Occipital lobe (tissue), 2 donors: ENCODE measurements around the gene SETD3. TPM values are rescaled to one million over a fixed set of nuclear protein-coding genes. Genes with fewer than 3 reads are reported as not detected.
A peak's percentile ranks its signal among the peaks of the same experiment; 100 is the strongest.

Experiments used
- DNase-seq: peaks from one replicate; lab custom pipeline; 2025; lab: John Stamatoyannopoulos, UW
- total RNA-seq: library from RNA; depleted of rRNA; stranded (reverse); fragments of >200 nt; gene quantifications from one replicate; pipeline ENCODE4 v1.2.3, GENCODE V29; 2014

SETD3 gene
- total RNA-seq, 1 donor from 2014 or later: 78.8 TPM

DNA sequence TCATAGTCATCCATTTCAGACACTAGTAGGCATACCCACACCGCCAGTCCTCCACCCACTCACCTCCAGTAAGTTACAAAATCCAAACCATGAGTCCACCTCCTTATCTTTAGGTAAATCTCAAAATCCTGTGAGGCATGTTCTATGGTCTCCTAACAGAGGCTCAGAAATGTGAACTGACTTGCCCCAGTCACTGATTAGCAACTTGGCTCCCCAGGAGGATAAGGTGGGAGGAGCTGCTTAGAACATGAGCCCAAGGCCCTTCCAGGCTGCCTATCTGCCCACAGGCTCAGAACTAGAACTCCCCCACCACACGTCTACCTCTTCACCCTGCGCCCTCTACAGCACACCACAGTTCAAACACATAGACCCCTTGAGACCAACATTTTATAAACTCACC, 19.9 kb downstream of the SETD3 start:
- DNase-seq: no peak

DNA sequence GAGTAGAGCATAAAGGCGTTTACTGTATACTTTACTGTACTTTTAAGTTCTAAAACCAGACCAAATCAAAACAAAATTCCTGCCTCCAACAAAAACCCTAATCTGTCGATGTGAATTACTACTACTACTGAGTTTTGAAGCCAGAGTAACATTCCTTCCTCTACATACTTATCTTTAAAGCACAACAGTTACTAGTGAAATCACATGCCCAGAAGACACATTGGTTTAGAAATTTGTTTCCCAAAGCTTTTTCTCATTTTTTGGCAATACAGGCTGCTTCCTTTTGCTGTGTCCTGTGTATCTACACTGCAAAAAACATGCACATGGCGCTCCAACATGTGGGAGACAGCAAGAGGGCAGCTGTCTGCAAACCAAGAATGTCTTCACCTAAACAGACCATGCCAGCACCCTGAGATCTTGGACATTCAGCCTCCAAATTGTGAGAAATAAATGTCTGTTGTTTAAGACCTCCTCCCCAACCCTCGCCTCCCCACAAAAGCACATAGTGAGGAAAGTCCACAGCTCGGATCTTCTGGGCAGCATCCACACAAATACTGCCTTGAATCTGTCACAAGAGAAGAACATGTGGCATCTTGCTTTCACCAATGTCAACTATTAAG, 21.1 kb downstream of the SETD3 start:
- DNase-seq: no peak

DNA sequence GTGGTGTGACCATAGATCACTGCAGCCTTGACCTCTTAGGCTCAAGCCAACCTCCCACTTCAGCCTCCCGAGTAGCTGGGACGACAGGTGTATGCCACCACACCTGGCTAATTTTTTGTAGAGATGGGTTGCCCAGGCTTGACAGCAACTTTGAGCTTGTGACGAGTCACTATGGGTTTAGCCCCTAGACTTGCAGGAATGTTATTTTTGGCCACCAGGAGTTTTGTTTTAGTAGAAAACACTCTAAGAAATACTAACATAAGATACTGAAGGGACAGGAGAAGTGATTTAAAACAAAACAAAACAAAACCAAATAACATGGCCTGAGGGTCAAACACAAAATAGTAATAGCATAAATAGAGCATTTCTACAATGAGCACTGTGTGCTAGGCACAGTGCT, 26.4 kb downstream of the SETD3 start:
- no peak for DNase-seq

DNA sequence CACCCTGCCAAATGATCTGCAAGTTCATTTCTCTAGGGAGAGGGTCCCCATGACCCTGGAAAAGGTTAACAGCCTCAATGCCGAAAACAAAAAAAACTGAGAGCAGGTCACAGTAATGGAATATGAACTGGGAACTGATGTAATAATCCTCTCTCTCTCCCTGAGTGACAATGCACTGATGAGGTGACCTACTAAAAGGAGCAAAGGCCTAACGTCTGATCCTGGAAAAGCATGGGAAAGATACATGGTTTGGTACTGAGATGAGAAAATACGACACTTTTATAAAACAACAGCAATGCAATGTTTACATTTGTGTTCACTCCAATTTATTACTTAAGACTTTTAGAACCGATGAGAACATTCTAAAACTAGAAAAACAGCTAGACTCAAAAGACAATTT, 27.7 kb downstream of the SETD3 start:
- DNase-seq: no peak

DNA sequence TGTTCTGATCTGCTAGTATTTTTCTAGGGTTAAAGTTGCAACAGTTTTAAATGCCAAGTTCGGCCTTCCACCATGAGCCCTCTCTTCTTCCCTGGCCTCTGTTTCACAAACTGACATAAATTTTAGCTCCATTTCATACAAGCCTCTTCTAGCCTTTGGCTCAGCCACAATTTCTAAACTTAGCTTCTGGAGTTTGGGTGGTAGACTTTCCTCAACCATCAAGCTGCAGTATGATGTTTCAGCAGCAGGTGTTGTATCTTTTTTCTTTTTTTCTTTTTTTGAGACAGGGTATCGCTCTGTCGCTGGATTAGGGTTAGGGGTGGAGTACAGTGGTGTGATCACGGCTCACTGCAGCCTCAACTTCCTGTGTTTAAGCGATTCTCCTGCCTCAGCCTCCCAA, 29.4 kb downstream of the SETD3 start:
- DNase-seq: no peak

DNA sequence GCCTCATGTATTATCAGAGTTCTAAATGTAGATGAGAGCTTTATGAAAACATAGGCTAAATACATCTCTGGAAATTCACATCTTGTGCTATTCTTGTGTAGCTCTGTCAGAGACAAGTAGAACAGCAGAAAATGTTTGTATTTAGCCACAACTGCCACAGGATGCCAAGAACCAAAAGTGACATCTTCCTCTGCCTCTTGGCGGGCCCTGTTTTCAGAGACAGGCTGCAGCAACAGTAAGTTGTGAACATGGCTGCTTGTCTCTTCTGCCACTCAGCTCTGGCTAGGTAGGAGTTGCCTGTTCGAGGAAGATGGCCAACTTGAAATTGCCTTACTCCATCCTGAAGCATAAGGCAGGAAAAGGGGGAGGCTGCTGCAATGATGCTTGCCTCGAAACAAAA, 30.4 kb downstream of the SETD3 start:
- DNase-seq: peak; percentile 51

DNA sequence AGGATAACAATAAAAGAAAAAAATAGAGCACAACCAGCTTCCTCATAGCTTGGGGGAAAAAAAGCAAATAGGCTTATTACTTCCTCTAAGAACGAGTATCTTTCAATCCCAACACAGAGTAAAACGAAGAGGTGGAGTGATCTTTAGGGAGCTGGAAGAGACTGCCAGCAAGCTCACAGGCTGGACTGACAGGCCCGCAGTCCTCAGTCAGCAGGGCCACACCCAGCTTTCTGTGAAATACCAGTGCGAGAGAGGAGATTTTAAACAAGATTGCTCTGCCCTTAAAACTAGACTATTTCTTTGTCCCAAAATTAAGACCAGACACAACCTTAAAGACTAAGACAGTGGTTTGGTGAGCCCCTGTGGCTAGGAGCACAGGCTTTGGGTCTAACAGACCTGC, 32.9 kb downstream of the SETD3 start:
- no peak for DNase-seq

DNA sequence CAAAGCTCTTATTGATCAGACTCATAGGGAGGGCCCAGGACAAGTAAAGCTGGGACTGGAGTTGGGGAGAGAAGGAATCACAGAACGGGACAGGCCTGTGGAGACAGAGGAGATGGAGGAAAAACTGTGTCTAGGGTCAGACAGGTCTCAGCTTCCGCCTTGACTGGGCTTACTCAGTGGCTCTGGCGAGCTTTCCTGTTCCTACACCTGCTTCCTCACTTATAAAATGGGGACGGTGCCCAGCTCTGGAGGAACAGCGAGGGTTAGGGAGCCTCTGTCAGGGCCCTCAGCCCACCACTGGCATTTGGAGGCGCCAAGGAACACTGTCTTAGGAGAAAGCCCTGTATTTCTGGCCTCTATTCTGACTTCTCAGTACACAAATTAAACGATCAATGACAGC, 34.7 kb downstream of the SETD3 start:
- DNase-seq: no peak

DNA sequence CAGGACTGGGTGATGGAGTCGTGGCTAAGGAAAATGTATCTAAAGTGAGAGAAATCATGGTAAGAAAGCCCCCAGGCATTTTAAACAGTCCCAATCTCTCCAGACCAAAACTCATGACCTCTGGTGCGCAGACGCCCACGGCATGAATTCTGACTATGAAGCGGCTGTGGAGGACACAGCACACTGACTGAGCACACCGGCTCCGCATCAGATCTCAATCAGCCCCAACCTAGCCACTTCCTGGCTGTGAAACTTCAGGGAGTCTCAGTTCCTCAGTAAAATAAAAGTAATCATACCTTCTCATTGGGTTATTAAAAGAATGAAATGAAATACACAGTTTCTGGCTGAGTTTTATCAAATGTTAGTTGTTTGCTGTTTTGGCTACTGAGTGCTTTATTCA, 38.7 kb downstream of the SETD3 start:
- DNase-seq: no peak

DNA sequence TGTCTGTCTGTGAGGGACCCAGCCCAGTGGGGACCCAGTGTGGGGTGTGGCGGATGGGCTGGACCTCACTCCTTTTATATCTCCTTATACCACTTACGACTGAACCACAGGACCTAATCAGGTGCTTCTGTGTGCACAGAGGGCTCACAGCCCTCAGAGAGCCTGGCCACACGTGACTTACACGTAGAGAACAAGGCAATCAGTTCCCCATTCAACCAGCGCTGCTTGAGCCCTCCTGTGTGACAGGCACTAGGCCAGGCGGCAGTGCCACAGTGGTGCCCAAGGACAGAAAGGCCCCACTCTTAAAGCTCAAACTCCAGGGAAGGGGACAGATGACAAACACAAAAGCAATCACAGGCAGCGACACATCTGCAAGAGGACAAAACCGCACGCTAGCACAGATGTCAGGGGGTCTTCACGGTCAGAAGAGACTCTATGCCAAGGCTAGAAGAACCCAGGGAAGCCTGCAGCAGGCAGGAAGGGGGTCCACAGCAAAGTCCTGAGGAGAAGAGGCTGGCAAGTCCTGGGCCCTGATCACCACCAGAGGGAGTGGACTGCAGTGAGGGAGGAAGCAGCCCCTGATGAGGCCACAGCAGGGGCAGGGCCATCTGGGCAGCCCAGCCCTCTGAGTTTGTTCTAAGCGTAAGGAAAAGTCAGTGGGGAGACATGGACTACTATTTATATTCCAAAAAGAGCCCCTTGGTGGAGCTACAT, 39.3 kb downstream of the SETD3 start:
- no peak for DNase-seq

DNA sequence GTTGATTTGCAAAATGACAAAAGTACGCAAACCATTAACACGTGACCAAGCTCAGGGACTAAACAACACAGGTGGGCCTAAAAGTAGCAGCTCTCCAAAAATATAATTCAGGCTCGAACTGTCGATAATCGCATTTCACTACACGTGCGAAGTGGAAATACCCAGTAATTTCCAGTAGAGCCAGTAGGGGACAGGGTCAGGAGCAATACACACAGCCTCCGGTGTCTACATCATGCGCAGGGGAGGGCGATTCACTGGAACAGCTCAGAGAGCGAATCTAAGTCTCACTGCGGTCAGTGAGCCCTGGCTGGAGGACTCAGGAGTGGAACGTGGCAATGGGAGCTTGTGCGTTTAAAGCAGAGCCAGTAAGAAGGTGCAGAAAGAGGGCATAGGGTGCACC, 40.4 kb downstream of the SETD3 start:
- DNase-seq: no peak

DNA sequence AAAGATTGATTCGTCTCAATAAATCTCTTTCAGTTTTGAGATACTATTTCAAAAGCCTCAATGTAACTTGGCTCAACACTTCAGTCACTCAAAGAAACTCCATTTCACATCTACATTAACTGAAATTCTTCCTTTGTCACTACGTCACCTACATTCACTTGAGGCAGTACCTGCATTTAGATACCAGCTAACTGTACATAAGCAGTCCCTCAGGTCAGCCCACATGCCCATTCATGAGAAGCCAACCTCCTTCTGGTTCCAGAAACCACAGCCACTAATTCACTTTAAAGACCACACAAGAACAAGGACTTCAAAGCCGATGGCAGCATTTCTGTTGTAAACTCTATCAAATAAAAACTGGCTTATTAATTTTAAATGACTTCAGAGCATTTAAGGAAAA, 43.0 kb downstream of the SETD3 start:
- no peak for DNase-seq

DNA sequence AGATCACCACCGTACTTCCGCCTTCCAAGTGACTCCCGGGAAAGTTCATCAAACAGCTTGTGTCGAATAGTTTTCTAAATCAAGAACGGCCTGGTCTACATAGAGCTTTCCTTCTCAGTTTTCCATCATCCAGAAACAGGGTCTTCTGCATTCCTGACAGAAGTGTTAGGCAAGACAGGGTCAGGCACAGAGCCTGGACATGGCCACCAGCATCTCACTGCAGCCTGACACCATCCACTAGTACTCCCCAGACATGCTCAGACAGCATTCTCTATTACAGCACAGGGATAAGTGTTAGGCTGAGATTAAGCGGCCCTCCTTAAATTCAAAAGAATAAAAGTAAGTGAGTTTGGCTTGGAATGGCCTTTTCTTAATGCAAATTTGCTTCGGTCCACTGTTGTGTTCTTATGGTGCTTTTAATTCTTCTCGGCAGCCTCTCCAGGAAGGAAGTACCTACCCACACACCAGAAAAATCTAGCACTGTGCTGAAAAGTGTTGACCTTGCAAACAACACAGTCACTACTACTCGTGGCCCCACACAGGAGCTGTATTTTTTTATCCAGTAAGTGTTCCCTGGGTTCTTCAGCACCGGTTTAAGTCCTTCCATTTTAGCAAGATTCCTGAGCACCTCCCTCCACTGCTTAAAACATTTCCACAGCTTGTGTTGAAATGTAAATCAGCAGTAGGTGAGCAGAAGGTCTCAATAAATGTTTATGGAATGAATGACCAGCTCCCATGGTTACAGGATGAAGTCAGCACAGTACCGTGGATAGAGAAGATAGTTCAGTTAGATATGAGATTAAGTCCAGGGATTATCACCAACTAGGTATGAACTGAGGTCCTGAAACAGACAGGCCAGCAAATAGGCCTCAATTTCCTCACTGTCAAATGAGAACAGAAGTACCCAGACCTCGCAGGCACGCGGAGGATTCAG, 44.1 kb downstream of the SETD3 start:
- no peak for DNase-seq

DNA sequence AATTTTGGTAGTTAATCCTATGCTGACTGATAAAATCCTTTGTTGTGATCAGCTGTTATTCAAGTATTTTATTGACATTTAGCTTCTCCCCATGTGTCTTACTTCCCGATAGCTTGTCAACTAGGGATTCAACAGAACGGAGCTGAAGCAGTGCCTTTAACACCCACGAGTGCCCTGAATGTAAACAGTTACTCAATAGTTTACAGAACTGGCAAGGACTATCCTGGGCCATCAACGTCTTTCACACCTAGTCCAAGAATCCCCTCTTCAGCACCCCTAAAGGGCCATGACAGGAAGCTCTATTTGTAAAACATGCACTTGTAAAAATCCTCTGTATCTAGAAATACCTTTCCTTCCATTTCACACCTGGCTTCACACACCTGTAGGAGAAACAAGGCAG, 45.3 kb downstream of the SETD3 start:
- no peak for DNase-seq

DNA sequence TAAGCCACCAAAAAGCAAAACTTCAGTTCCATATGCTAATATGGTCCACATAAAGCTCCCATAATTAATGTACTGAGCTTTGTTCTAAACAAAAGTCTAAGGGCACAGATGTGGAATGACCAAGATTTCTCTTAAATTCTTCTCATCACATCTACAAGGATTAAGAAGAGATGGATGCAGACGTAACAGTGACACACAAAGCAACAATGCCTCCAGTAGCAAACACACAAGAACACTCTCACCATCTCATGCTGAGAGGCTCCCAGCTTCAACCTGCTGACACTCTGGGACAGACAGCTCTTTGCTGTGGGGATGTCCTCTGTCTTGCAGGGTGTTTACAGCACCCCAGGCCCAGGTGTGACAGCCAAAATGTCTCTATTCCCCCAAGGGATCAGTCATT, 48.2 kb downstream of the SETD3 start:
- no peak for DNase-seq

DNA sequence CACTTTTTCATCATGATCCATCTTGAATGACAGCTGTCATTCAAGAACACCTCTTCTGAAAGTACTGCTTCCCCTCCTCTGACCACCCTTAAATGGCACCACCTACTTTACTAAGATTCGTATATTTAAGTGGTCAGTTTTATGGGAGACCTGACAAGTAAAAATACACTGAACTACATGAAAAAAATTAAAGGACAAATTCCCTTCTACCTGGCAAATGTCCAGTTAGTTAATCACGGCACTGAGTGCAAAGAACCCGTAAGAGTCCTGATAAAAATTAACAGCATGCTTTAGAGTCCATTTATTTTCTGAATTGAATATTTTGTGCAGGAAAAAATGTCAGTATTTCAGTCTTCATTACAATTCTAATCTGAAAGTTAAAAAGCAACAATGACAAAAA, 48.7 kb downstream of the SETD3 start:
- DNase-seq: no peak

DNA sequence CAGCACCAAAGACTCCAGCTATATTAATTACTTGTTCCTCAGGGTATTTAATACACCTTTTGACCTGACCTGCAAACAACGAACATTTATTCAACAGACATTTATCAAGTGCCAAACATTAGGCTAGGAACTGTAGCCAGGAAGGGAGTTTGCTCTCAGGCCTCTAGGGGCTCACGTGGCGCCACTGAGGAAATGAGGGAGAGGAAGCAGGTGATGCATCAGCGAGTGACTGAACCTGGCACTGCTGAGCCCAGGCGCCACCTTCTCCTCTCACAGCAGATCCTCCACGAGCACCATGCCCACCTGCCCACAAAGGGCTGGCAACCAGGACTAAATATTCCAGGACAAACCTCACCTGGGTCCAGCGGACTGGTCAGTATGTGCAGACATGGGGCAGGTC, 50.2 kb downstream of the SETD3 start:
- DNase-seq: no peak

DNA sequence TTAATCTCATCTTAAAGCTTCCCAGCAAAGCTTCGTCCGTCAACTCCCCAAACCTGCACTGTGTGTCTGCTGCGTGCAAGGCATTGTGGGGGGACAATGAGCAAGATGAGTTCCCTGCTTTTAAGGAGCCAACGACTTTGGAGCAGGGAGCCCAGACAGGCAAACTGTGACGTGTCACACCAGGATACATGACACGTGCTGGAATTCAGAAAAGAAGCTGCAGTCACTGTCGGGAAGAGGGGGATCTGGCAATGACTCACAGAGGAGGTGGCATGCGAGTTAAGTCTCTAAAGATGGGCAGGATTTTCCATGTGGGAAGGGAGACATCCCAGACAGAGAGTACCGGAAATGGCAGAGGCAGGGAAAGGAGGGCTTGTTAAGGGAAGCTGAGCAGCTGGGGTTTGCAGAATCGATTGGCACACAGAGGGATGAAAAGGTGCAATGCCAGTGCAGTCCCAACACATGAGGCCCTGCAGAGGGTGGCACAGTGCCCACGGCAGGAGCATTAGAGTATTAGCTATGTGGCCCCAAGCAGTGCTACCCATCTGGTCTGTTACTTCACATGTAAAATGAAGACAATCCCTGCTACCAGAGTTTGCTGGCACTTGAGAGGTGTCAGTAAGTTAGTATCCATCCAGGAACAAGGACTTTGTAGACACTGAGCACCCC, 52.9 kb downstream of the SETD3 start:
- DNase-seq: peak; percentile 33

DNA sequence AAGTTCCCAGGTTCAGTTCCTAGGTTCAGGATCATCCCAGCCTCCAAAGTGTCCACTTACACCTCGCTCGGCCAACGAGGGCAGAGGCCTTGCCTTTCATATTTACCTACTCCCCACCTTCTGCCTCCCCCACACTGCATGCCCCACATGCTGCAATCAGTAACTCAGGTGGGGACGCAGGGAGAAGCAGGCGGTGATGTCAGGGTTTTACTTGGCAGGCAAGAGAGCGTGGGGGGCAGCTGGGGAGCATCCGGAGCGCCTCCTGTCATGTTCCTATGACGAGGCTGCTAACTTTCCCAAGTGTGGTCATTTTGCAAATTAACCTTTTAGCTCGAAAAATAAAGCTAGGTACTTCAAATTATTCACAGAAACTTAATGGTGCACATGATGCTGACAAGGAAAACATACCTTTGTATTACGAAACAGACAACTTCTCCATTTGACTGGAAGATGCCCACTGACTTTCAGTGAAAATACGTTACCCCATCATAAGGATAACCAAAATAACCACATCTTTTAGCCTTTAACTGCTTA, 53.8 kb downstream of the SETD3 start:
- no peak for DNase-seq

DNA sequence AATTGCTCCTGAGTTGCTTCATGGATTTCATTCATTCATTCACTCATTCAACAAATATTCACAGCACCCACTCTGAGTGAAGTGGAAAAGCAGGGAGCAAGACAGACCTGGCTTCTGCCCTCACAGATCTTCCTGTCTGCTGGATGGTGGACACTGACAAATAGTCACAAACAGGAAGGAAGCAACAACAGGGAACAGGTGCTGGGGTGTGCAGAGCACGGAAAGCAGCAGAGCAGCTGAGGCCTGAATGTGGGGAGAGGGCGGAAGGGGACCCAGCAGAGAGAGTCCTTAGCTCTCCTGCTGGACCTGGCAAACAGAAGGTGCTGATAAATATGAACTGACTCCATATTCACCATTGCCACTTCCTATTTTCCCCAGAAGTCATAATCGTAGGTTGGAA, 54.4 kb downstream of the SETD3 start:
- no peak for DNase-seq

DNA sequence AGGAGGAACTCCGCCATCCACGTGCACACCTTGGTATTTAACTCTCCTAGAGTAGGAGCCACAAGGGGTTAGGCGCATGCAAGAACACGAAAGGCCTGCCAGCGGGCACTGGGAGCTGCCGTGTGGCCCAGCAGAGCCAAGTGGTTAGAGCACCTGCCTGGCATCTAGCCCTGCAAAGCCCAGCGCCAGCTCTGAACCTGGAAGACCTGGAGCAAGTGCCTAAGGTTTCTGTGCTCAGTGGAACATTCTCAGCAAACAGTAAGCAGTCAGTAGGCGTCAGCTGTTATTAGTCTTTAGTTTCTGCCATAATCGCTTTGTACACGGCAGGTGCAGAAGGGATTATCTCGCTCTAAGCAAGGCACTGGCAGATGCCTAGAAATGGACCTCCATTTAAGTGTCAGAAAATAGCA, 55.4 kb downstream of the SETD3 start:
- no peak for DNase-seq
